ENCODE data around the gene SPATA31D4.

The SPATA31D4 gene

GRCh38 chr9:81968026-81968425 lies 39.8 kb downstream of the SPATA31D4 start:
- no peak for DNase-seq

- DNase-seq = no peak
These were observed 41.7 kb downstream of the SPATA31D4 start for GRCh38 chr9:81969971-81970370.

GRCh38 chr9:81971727-81972126 lies 43.5 kb downstream of the SPATA31D4 start:
- DNase-seq = no peak

GRCh38 chr9:81974764-81975163 lies 46.5 kb downstream of the SPATA31D4 start:
- no peak for DNase-seq

- no peak for DNase-seq
These were observed 48.1 kb downstream of the SPATA31D4 start for GRCh38 chr9:81976351-81976750.

GRCh38 chr9:81979196-81979595 lies 51.0 kb downstream of the SPATA31D4 start:
- DNase-seq = no peak

GRCh38 chr9:81980568-81980967 lies 52.3 kb downstream of the SPATA31D4 start:
- DNase-seq = no peak

- DNase-seq = no peak
These were observed 53.7 kb downstream of the SPATA31D4 start for GRCh38 chr9:81981883-81982282.
